ENCODE data around the gene RELN.

DNA sequence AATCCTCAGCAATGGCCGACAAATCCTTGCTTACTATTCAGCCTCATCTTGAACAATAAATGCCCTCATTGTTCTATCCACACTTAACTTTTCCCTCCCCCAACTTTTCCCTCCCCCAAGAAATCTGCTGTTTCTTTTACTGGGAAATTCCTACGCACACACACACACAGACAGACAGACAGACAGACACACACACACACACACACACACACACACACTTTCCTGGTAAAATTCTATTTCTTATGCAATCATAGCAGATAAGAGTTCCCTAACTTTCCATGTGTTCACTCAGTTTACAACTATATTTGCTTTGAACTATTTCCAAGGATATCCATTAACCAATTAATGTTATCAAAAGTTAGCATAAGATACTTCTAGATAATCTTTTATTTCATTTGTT lies 52.9 kb downstream of the RELN start:
- no peak for TF ChIP-seq EZH2 (IDR thresholded peaks at IDR 0.05; ENCODE audit: low read depth)
- TF ChIP-seq, protein P1, sequence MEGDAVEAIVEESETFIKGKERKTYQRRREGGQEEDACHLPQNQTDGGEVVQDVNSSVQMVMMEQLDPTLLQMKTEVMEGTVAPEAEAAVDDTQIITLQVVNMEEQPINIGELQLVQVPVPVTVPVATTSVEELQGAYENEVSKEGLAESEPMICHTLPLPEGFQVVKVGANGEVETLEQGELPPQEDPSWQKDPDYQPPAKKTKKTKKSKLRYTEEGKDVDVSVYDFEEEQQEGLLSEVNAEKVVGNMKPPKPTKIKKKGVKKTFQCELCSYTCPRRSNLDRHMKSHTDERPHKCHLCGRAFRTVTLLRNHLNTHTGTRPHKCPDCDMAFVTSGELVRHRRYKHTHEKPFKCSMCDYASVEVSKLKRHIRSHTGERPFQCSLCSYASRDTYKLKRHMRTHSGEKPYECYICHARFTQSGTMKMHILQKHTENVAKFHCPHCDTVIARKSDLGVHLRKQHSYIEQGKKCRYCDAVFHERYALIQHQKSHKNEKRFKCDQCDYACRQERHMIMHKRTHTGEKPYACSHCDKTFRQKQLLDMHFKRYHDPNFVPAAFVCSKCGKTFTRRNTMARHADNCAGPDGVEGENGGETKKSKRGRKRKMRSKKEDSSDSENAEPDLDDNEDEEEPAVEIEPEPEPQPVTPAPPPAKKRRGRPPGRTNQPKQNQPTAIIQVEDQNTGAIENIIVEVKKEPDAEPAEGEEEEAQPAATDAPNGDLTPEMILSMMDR (conservative IDR thresholded peaks at IDR 0.05) = no peak
